DMS 273 treated with DMSO at 0.1 percent for 48 hours (cell line): ENCODE measurements around the gene PIBF1.

Experiments used
- DNase-seq: peaks from one replicate; lab custom pipeline; 2025; lab: John Stamatoyannopoulos, UW

Gene PIBF1

GRCh38 chr13:73060251-73061160 is 278.6 kb downstream of the PIBF1 start:
- DNase-seq, result peak; percentile 2

- no peak for DNase-seq
These were observed 279.5 kb downstream of the PIBF1 start for GRCh38 chr13:73061473-73061872.

- no peak for DNase-seq
These were observed 279.9 kb downstream of the PIBF1 start for GRCh38 chr13:73061876-73062275.

- no peak for DNase-seq
These were observed 280.5 kb downstream of the PIBF1 start for GRCh38 chr13:73062468-73062867.

- DNase-seq, result no peak
These were observed 281.2 kb downstream of the PIBF1 start for GRCh38 chr13:73063166-73063565.

GRCh38 chr13:73065036-73065435 is 283.1 kb downstream of the PIBF1 start:
- DNase-seq, result no peak

- DNase-seq, result no peak
These were observed 283.9 kb downstream of the PIBF1 start for GRCh38 chr13:73065665-73066340.
